Measurements from ENCODE around the gene PPOX. TPM values are rescaled to one million over a fixed set of nuclear protein-coding genes. Genes with fewer than 3 reads are reported as not detected.

The PPOX gene
- total RNA-seq, 1 experiment from 2014 or later, result 24.2 TPM

- peaks cover 8 to 22% of the 10 kb centered on the region in 2 experiments; a peak in 2 of 4 replicates for H3K4me1 ChIP-seq (ENCODE audit: control insufficient read depth in 1 of 2, insufficient read depth in 2 of 2, low read length in 2 of 2)
- H3K27ac ChIP-seq (ENCODE audit: low read depth, low read length), result peak overlapping the region; percentile 53
- no TSS peak for BruUV-seq (replicated peaks)
- POLR2A ChIA-PET, result interaction anchor here (0.9 kb wide), 1 partner anchor 28 kb away, joined by 4 read pairs; no protein-coding TSS in a partner anchor
- peak overlapping the region; percentile 77 to 91 for H3K4me3 ChIP-seq (replicated peaks in 1 of 2; ENCODE audit: low read depth in 1 of 2, low read length in 2 of 2)
- H3K4me2 ChIP-seq (ENCODE audit: low read length), result peak overlapping the region; percentile 90
- H3K9me2 ChIP-seq (ENCODE audit: insufficient read depth), result no peaks in the 10 kb centered on the region
- ATAC-seq (no peak), DNase-seq (ENCODE audit: low read depth, low spot score) (no peak)
- H3K9ac ChIP-seq (ENCODE audit: low read length), result peak overlapping the region; percentile 97
- H4K20me1 ChIP-seq (ENCODE audit: insufficient read depth), result no peaks in the 10 kb centered on the region
- H2AFZ ChIP-seq (ENCODE audit: low read depth, low read length, poor library complexity, severe bottlenecking), result no peak overlapping the region
- no peaks in the 10 kb centered on the region for H3K27me3 ChIP-seq (ENCODE audit: insufficient read depth, low read length)
- TF ChIP-seq EZH2phosphoT487 (IDR thresholded peaks at IDR 0.05; ENCODE audit: borderline replicate concordance) (no peak), POLR2A (IDR thresholded peaks at IDR 0.05; ENCODE audit: borderline replicate concordance, extremely low read depth, insufficient read depth, insufficient read length) (no peak), POLR2AphosphoS5 (IDR thresholded peaks at IDR 0.05; ENCODE audit: low read depth, low read length) (no peak), ZFX (IDR thresholded peaks at IDR 0.05) (no peak), CTCF (IDR thresholded peaks at IDR 0.05 in 2 of 3, conservative IDR thresholded peaks at IDR 0.05 in 1 of 3; ENCODE audit: borderline replicate concordance in 1 of 3, insufficient read depth in 1 of 3, low read depth in 2 of 3, low read length in 2 of 3) (no peak), RAD21 (IDR thresholded peaks at IDR 0.05; ENCODE audit: low read depth) (no peak), SIN3A (IDR thresholded peaks at IDR 0.05; ENCODE audit: low read depth) (no peak), FOSL1 (IDR thresholded peaks at IDR 0.05; ENCODE audit: low read depth) (no peak), MAX (IDR thresholded peaks at IDR 0.05) (no peak), ZNF274 (IDR thresholded peaks at IDR 0.05; ENCODE audit: low read depth, low read length) (no peak), JUND (IDR thresholded peaks at IDR 0.05) (no peak), REST (IDR thresholded peaks at IDR 0.05; ENCODE audit: low read depth) (no peak), CBX3 (IDR thresholded peaks at IDR 0.05; ENCODE audit: low read depth) (no peak)
- H3K36me3 ChIP-seq (ENCODE audit: control insufficient read depth in 1 of 2, insufficient read depth in 2 of 2, low read length in 2 of 2), result peaks cover 8 to 26% of the 10 kb centered on the region in 2 experiments; a peak in 2 of 4 replicates
- RAD21 ChIA-PET (ENCODE audit: low non-redundant PET in 1 of 2, low total read pairs in 2 of 2, uncharacterized antibody in 2 of 2, unreplicated experiment in 2 of 2), result no interaction called here
- CTCF ChIA-PET, result no interaction called here
- peaks cover 16% of the 10 kb centered on the region; the same call in 1 of the 2 replicates for H3K79me2 ChIP-seq (ENCODE audit: insufficient read depth, low read length)
- no peaks in the 10 kb centered on the region for H3K9me3 ChIP-seq (ENCODE audit: control insufficient read depth in 1 of 2, insufficient read depth in 1 of 2, low read depth in 1 of 2, low read length in 2 of 2)
- intact Hi-C loops (cut with micrococcal nuclease), result no loop called here
These were observed 6.3 kb upstream of the PPOX start for GRCh38 chr1:161159913-161160243.
